H1 (cell line): ENCODE measurements around the gene ZNF286A. TPM values are rescaled to one million over a fixed set of nuclear protein-coding genes. Genes with fewer than 3 reads are reported as not detected.
"Not testable (repeated sequence)": the region's sequence is repeated elsewhere in the genome, so short reads cannot be mapped to it uniquely, and the experiment has no call there.

ENCODE experiments used
- CTCF ChIA-PET: fragments of 300-600 bp; sonication (Branson Sonifier 250); formaldehyde crosslinking; loops from one replicate; lab custom pipeline; 2021; ENCODE audit not compliant: partially characterized antibody; lab: Charles Lee
- POLR2A ChIA-PET: fragments of 300-600 bp; sonication (Branson Sonifier 250); formaldehyde crosslinking; loops from one replicate; lab custom pipeline; 2021; ENCODE audit warnings: inconsistent platforms; ENCODE audit not compliant: partially characterized antibody; lab: Charles Lee
- DNase-seq, 2 experiments: peaks; one replicate each; pipeline versions ENCODE4 v3.0.0 to v3.0.0-alpha.2; 2010 to 2022; ENCODE audit warnings: low spot score in 2 of 2, low read depth in 1 of 2, mixed read lengths in 1 of 2
- FAIRE-seq: peaks from 2 replicates; lab custom pipeline; 2011; peaks lifted over from hg19 to GRCh38; lab: Jason Lieb, UNC
- H2AFZ ChIP-seq: 2 replicates; pipeline ENCODE4 v1.8.1; 2012; ENCODE audit warnings: low read length, inconsistent platforms
- H2AK5ac ChIP-seq: 2 replicates; pipeline ENCODE4 v1.6.1; 2013; ENCODE audit warnings: low read depth, low read length
- H2BK120ac ChIP-seq: replicated peaks from 2 replicates; pipeline ENCODE3; 2013; ENCODE audit warnings: low read depth, low read length, inconsistent platforms
- H2BK12ac ChIP-seq: 2 replicates; pipeline ENCODE4 v1.6.1; 2013; ENCODE audit warnings: low read depth, low read length
- H2BK15ac ChIP-seq: 2 replicates; pipeline ENCODE4 v1.6.1; 2013; ENCODE audit warnings: low read length
- H2BK20ac ChIP-seq: 2 replicates; pipeline ENCODE4 v1.6.1; 2013; ENCODE audit warnings: low read length
- H2BK5ac ChIP-seq: 2 replicates; pipeline ENCODE4 v1.6.1; 2013; ENCODE audit warnings: low read depth, low read length
- H3K14ac ChIP-seq: 2 replicates; pipeline ENCODE4 v1.6.1; 2013; ENCODE audit warnings: inconsistent platforms; ENCODE audit not compliant: insufficient read length
- H3K18ac ChIP-seq: 2 replicates; pipeline ENCODE4 v1.6.1; 2013; ENCODE audit warnings: low read length; ENCODE audit errors: extremely low read depth
- H3K23ac ChIP-seq: 2 replicates; pipeline ENCODE4 v1.6.1; 2013; ENCODE audit warnings: inconsistent platforms; ENCODE audit not compliant: insufficient read length
- H3K23me2 ChIP-seq: 2 replicates; pipeline ENCODE4 v1.6.1; 2013; ENCODE audit warnings: low read depth, low read length
- H3K27ac ChIP-seq: 2 replicates; pipeline ENCODE4 v1.6.1; 2011; ENCODE audit warnings: low read depth, low read length, inconsistent platforms
- H3K27me3 ChIP-seq, 4 experiments: replicated peaks in 1 of 4; 1 replicate in 1 of 4; 2 replicates in 3 of 4; pipeline versions ENCODE4 v1.6.1 to v1.8.1; 2011 to 2013; ENCODE audit warnings: low read length in 3 of 4, mild to moderate bottlenecking in 3 of 4, inconsistent platforms in 2 of 4, mixed read lengths in 2 of 4, moderate library complexity in 1 of 4; ENCODE audit not compliant: control insufficient read depth in 3 of 4, insufficient read depth in 3 of 4; ENCODE audit errors: extremely low read depth in 1 of 4
- H3K36me3 ChIP-seq, 4 experiments: 2 replicates each; pipeline versions ENCODE4 v1.6.1 to v1.8.1; 2011 to 2013; ENCODE audit warnings: mild to moderate bottlenecking in 4 of 4, low read length in 3 of 4, moderate library complexity in 2 of 4, control low read depth in 1 of 4, inconsistent platforms in 1 of 4; ENCODE audit not compliant: insufficient read depth in 4 of 4, control insufficient read depth in 2 of 4
- H3K4ac ChIP-seq: replicated peaks from 2 replicates; pipeline ENCODE3; 2013; ENCODE audit warnings: low read length, low read depth, mixed read lengths, inconsistent platforms; ENCODE audit not compliant: insufficient read length
- H3K4me1 ChIP-seq, 4 experiments: replicated peaks in 1 of 4; 1 replicate in 1 of 4; 2 replicates in 3 of 4; pipeline versions ENCODE4 v1.6.1 to v1.8.1; 2011 to 2013; ENCODE audit warnings: low read length in 3 of 4, inconsistent platforms in 2 of 4, mixed read lengths in 1 of 4; ENCODE audit not compliant: insufficient read depth in 4 of 4, control insufficient read depth in 3 of 4
- H3K4me2 ChIP-seq, 2 experiments: 2 replicates each; pipeline versions ENCODE4 v1.6.1 to v1.8.1; 2011 to 2013; ENCODE audit warnings: low read depth in 2 of 2, low read length in 2 of 2, control low read depth in 1 of 2, inconsistent platforms in 1 of 2, mild to moderate bottlenecking in 1 of 2; ENCODE audit not compliant: insufficient read depth in 1 of 2
- H3K4me3 ChIP-seq, 4 experiments: fragments of 200-600, 300-600 bp in 1 of 4; sonication (generic), shearing (Covaris generic), sonication (Bioruptor Twin) in 1 of 4; 2 replicates each; pipeline versions ENCODE4 v1.5.1 to v1.8.1; 2011 to 2016; ENCODE audit warnings: low read length in 4 of 4, low read depth in 3 of 4, control low read depth in 2 of 4, inconsistent platforms in 2 of 4, mild to moderate bottlenecking in 2 of 4, mixed read lengths in 1 of 4, moderate library complexity in 1 of 4; ENCODE audit not compliant: insufficient read depth in 2 of 4; ENCODE audit errors: extremely low read depth in 1 of 4
- H3K56ac ChIP-seq: replicated peaks from 2 replicates; pipeline ENCODE3; 2013; ENCODE audit warnings: low read depth, mild to moderate bottlenecking, mixed read lengths, low read length, inconsistent platforms; ENCODE audit not compliant: insufficient read length
- H3K79me1 ChIP-seq: 2 replicates; pipeline ENCODE4 v1.6.1; 2013; ENCODE audit warnings: low read depth, low read length, control low read depth
- H3K79me2 ChIP-seq, 2 experiments: 2 replicates each; pipeline versions ENCODE4 v1.6.1 to v1.8.1; 2012 to 2013; ENCODE audit warnings: low read length in 2 of 2, mild to moderate bottlenecking in 2 of 2, inconsistent platforms in 1 of 2; ENCODE audit not compliant: insufficient read depth in 2 of 2, control insufficient read depth in 1 of 2
- H3K9ac ChIP-seq, 4 experiments: replicated peaks in 1 of 4; 1 replicate in 1 of 4; 2 replicates in 3 of 4; pipeline versions ENCODE4 v1.6.1 to v1.8.1; 2011 to 2013; ENCODE audit warnings: low read depth in 3 of 4, low read length in 3 of 4, control low read depth in 2 of 4, mild to moderate bottlenecking in 2 of 4, moderate library complexity in 2 of 4, inconsistent platforms in 1 of 4; ENCODE audit errors: extremely low read depth in 1 of 4
- H3K9me3 ChIP-seq, 2 experiments: 2 replicates each; pipeline versions ENCODE4 v1.6.1 to v1.8.1; 2012 to 2013; ENCODE audit warnings: mild to moderate bottlenecking in 2 of 2, moderate library complexity in 2 of 2, control low read depth in 1 of 2, inconsistent platforms in 1 of 2, low read depth in 1 of 2, low read length in 1 of 2, mixed read lengths in 1 of 2; ENCODE audit not compliant: insufficient read depth in 2 of 2
- H4K20me1 ChIP-seq, 2 experiments: replicated peaks in 1 of 2; 2 replicates each; pipeline versions ENCODE3 to v1.8.1; 2011 to 2013; ENCODE audit warnings: inconsistent platforms in 2 of 2, low read length in 2 of 2, mild to moderate bottlenecking in 1 of 2; ENCODE audit not compliant: insufficient read depth in 2 of 2, control insufficient read depth in 1 of 2
- H4K5ac ChIP-seq: 2 replicates; pipeline ENCODE4 v1.6.1; 2013; ENCODE audit warnings: low read length, low read depth, mixed read lengths, inconsistent platforms; ENCODE audit not compliant: insufficient read length
- H4K8ac ChIP-seq: 2 replicates; pipeline ENCODE4 v1.8.0; 2013; ENCODE audit warnings: mild to moderate bottlenecking, moderate library complexity, low read length, inconsistent platforms; ENCODE audit not compliant: insufficient read depth; ENCODE audit errors: extremely low read depth
- H4K91ac ChIP-seq: replicated peaks from 2 replicates; pipeline ENCODE3; 2013; ENCODE audit warnings: low read length, mixed read lengths, inconsistent platforms; ENCODE audit not compliant: insufficient read length
- WGBS, 2 experiments: shearing (Covaris generic) in 1 of 2; methylation state at CpG; one replicate each; pipeline versions ENCODE4 v1.1.6 to v1.1.7; 2013 to 2015; ENCODE audit warnings: low lambda C conversion rate in 2 of 2, mixed read lengths in 2 of 2, inconsistent platforms in 1 of 2, low coverage in 1 of 2, missing lambda C conversion rate in 1 of 2; ENCODE audit not compliant: insufficient replicate concordance in 2 of 2, insufficient coverage in 1 of 2, insufficient read length in 1 of 2; ENCODE audit errors: extremely low coverage in 1 of 2, missing lambda C conversion rate in 1 of 2; 5-methylcytosine and 5-hydroxymethylcytosine counted together
- polyA plus RNA-seq, 7 experiments: library from polyadenylated mRNA; depleted of rRNA in 3 of 7; stranded (reverse) in 5 of 7; unstranded in 2 of 7; fragments of >200 nt in 5 of 7; fragments of 200-250 nt in 2 of 7; gene quantifications; 1 replicate in 5 of 7; 2 replicates in 1 of 7; 4 replicates in 1 of 7; pipeline versions ENCODE4 v1.2.1 to v1.2.3, GENCODE V29; 2011 to 2013; ENCODE audit warnings: missing spikeins in 2 of 7, mixed read lengths in 2 of 7
- total RNA-seq: library from RNA; stranded (reverse); fragmentation: NEBNext Ultra II Directional; extraction: Animal tissue kit (Norgen Biotek cat#: 25700); gene quantifications from 2 replicates; pipeline ENCODE4 v1.2.1, GENCODE V29; 2021

The ZNF286A gene
- total and polyA plus RNA-seq, 2 of the 8 experiments (the other 6 are each of a cell fraction or from before 2014, with no cell fraction given) = 18.2 to 100.0 TPM

- H4K8ac ChIP-seq, H2BK12ac ChIP-seq, H3K9ac ChIP-seq, H4K20me1 ChIP-seq, H3K23ac ChIP-seq, H2BK15ac ChIP-seq, H3K56ac ChIP-seq, H3K18ac ChIP-seq, H3K36me3 ChIP-seq, H3K79me1 ChIP-seq, H3K14ac ChIP-seq, H3K79me2 ChIP-seq, H2BK5ac ChIP-seq, H2BK120ac ChIP-seq, H3K27me3 ChIP-seq, H3K27ac ChIP-seq, H2AK5ac ChIP-seq, POLR2A ChIA-PET, H3K4me3 ChIP-seq, H3K23me2 ChIP-seq, CTCF ChIA-PET, H3K9me3 ChIP-seq, H4K5ac ChIP-seq, H3K4me2 ChIP-seq, H4K91ac ChIP-seq, DNase-seq, H3K4ac ChIP-seq, H2BK20ac ChIP-seq, H2AFZ ChIP-seq, H3K4me1 ChIP-seq: not testable (repeated sequence)
- 89% methylated on average over 10 of the region's 11 CpGs; no CpG with 5 or more reads in 1 of the 2 experiments for WGBS, 2 experiments
- FAIRE-seq = peak; percentile 19
These were observed 39.7 kb downstream of the ZNF286A start for GRCh38 chr17:15739259-15739658.

DNA sequence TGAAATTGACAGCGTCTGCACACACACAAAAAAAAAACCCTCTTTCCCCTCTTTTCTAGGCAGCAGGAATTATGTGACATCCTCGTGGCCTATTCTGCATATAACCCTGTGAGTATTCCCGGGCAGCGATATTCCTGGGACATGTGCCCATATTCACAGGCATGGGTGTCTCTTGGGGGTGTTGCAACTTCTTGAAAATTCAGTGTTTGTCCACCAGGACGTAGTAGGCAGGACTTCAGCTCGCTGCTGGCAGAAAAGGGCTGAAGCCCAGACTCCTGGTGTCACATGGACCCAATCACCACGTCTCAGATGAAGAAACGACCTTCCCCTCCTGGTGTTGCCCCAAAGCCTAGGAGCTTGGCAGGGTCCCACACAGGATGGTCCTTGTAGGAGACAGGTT lies 40.5 kb downstream of the ZNF286A start:
- H2AFZ ChIP-seq, H3K9me3 ChIP-seq, H3K23me2 ChIP-seq, DNase-seq, H2BK15ac ChIP-seq, H3K79me2 ChIP-seq, H3K27ac ChIP-seq, H3K4me2 ChIP-seq, H2BK12ac ChIP-seq, H3K9ac ChIP-seq, H3K4me1 ChIP-seq, FAIRE-seq, H3K27me3 ChIP-seq, H3K4me3 ChIP-seq, H2BK5ac ChIP-seq, H4K91ac ChIP-seq, POLR2A ChIA-PET, H2BK120ac ChIP-seq, H3K18ac ChIP-seq, H3K56ac ChIP-seq, H3K36me3 ChIP-seq, H3K23ac ChIP-seq, H3K79me1 ChIP-seq, H4K5ac ChIP-seq, H4K20me1 ChIP-seq, H2BK20ac ChIP-seq, CTCF ChIA-PET, H3K14ac ChIP-seq, H4K8ac ChIP-seq, H3K4ac ChIP-seq, H2AK5ac ChIP-seq: not testable (repeated sequence)
- 79% methylated on average over 8 of the region's 8 CpGs; no CpG with 5 or more reads in 1 of the 2 experiments for WGBS, 2 experiments
